GM10248 (cell line): ENCODE measurements around the gene ADCY4.

Source experiments
- CTCF ChIA-PET: fragments of 300-600 bp; sonication (Branson Sonifier 250); formaldehyde crosslinking; extraction: SDS; loops from one replicate; lab custom pipeline; 2021; ENCODE audit warnings: antibody characterized with exemption; lab: Yijun Ruan, JAX
- POLR2A ChIA-PET: fragments of 350-650 bp; sonication (Branson Sonifier 250); formaldehyde crosslinking; extraction: SDS; loops from one replicate; lab custom pipeline; 2020; ENCODE audit warnings: antibody characterized with exemption; lab: Yijun Ruan, JAX
- DNase-seq: peaks from one replicate; pipeline ENCODE4 v3.0.0; 2012; ENCODE audit errors: extremely low spot score
- TF ChIP-seq, protein P1 (sequence below): IDR thresholded peaks from 2 replicates; pipeline ENCODE4 v1.5.1; 2012; ENCODE audit warnings: mild to moderate bottlenecking, low read depth; ENCODE audit errors: extremely low read depth, missing control alignments, control extremely low read depth

The ADCY4 gene

DNA sequence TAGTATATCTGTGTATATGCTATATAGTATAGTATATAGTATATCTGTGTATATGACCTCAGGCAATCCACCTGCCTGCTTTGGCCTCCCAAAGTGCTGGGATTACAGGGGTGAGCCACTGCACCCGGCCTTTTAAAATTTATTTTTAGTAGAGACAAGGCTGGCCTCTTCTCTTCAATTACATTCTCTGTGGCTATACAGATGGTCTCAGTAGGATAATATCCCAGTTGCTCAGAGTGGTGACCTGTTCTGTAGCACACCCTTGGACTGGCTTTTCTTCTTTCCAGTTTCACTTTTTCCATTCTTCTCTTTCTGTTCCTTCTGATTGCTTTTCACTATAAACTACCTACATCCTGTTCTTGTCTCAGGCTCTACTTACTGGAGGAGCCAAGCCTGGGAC, 30.0 kb upstream of the ADCY4 start:
- ChIA-PET POLR2A (no interaction called here), CTCF (interaction anchor here (0.7 to 2.3 kb wide), 11 partner anchors 14 to 72 kb away, joined by 3 to 53 read pairs (median 6); partner anchors contain the start of genes CBLN3, CIDEB, DHRS1 and KHNYN)
- no peak for DNase-seq
- TF ChIP-seq, protein P1, sequence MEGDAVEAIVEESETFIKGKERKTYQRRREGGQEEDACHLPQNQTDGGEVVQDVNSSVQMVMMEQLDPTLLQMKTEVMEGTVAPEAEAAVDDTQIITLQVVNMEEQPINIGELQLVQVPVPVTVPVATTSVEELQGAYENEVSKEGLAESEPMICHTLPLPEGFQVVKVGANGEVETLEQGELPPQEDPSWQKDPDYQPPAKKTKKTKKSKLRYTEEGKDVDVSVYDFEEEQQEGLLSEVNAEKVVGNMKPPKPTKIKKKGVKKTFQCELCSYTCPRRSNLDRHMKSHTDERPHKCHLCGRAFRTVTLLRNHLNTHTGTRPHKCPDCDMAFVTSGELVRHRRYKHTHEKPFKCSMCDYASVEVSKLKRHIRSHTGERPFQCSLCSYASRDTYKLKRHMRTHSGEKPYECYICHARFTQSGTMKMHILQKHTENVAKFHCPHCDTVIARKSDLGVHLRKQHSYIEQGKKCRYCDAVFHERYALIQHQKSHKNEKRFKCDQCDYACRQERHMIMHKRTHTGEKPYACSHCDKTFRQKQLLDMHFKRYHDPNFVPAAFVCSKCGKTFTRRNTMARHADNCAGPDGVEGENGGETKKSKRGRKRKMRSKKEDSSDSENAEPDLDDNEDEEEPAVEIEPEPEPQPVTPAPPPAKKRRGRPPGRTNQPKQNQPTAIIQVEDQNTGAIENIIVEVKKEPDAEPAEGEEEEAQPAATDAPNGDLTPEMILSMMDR: no peak

DNA sequence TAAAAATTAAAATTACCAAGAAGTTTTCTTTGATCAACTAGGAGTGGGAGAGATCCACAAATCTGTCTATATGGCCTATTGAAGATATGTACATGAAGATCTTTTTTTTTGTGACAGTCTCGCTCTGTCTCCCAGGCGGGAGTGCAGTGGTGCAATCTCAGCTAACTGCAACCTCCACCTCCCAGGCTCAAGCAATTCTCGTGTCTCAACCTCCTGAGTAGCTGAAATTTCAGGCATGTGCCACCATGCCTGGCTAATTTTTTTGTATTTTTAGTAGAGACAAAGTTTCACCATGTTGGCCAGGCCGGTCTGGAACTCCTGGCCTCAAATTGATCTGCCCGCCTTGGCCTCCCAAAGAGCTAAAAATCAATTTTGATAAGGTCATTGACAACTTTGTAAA, 28.5 kb upstream of the ADCY4 start:
- ChIA-PET POLR2A (no interaction called here), CTCF (interaction anchor here (1.2 to 5.8 kb wide), 5 partner anchors 15 to 73 kb away, joined by 4 to 31 read pairs (median 12); no protein-coding TSS in a partner anchor)
- no peak for DNase-seq
- TF ChIP-seq, protein P1: no peak

DNA sequence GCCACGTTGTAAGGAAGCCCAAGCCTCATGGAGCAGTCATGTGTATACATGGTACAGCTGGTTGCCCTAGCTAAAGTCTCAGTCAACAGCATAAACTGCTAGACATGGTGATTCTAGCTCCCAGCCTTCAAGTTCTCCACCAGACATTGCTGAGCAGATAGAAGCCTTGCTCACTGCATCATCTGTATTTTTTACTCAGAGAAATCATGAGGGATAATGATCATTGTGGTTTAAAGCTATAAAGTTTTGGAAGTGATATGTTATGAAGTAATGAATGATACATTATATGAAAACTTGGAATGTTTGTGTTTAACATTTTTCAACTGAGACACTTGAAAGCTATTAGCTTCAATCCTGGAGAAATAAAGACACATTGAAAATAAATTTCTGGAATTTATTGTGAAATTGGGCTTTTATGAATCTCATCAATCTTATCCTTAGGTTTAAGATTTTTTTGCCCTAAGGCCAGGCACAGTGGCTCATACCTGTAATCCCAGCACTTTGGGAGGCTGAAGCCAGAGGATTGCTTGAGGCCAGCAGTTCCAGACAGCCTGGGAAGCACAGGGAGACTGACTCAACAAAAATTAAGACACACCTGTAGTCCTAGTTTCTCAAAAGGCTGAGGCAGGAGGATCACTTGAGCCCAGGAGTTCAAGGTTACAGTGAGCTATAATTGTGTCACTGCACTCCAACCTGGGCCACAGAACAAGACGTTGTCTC, 27.5 kb upstream of the ADCY4 start:
- CTCF ChIA-PET: interaction anchor here (0.6 to 5.8 kb wide), 16 partner anchors 10 to 147 kb away, joined by 3 to 31 read pairs (median 6); partner anchors contain the start of genes CBLN3, CIDEB, KHNYN and MDP1
- POLR2A ChIA-PET: no interaction called here
- TF ChIP-seq, protein P1: no peak
- no peak for DNase-seq

DNA sequence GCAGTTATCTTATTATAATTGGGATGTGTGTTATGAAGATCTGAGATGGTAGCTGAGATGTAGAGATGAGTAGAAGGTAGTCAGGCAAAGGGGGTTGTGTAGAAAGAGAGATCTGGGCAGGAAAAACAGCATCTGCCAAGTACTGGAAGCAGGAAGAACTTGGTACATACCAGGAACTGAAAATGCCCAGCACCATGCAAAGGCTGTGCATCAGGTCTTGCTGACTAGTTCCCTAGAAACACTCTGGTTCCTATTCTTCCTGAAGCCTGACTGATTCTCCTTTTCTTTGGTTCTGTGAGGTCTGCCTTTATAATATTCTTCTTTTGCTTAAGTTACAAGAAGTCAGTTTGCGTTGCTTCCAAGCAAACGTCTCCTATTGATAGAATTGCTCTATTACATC, 26.5 kb upstream of the ADCY4 start:
- POLR2A ChIA-PET: no interaction called here
- CTCF ChIA-PET: interaction anchor here (0.7 to 5.8 kb wide), 13 partner anchors 12 to 75 kb away, joined by 3 to 31 read pairs (median 6); partner anchors contain the start of genes CBLN3, CIDEB and KHNYN
- TF ChIP-seq, protein P1: no peak
- no peak for DNase-seq

DNA sequence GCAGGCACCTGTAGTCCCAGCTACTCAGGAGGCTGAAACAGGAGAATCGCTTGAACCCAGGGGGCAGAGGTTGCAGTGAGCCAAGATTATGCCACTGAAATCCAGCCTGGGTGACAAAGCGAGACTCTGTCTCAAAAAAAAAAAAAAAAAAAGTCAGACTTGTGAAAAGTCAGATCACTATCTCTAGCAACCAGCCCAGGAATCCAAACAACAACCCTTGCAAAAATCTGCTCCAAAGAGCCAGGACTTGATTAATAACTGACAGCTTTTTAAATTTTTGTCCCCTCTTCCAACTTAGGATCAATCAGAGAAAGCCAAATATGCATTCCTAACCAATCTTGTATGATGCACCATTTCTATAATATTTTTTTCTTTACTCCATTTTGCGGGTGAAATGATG, 25.4 kb upstream of the ADCY4 start:
- DNase-seq: no peak
- ChIA-PET CTCF (interaction anchor here (0.8 to 5.8 kb wide), 6 partner anchors 15 to 71 kb away, joined by 3 to 31 read pairs (median 6); partner anchors contain the start of gene CIDEB), POLR2A (no interaction called here)
- TF ChIP-seq, protein P1: no peak

DNA sequence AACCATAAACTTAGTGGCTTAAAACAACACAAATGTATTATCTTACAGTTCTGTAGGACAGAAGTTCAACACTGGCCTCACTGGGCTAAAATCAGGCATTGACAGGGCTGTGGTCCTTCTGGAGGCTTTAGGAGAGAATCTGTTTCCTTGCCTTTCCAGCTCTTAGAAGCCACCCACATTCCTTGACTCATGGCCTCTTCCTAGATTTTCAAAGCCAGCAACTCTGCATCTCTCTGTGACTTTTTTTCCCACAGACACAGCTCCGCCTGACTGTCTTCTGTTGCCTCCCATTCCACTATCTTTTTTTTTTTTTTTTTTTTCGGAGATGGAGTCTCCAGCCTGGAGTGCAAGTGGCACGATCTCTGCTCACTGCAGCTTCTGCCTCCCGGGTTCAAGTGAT, 21.3 kb upstream of the ADCY4 start:
- TF ChIP-seq, protein P1: no peak
- POLR2A ChIA-PET: no interaction called here
- DNase-seq: no peak
- CTCF ChIA-PET: interaction anchor here (1.2 to 1.7 kb wide), 2 partner anchors 11 to 23 kb away, joined by 3 to 5 read pairs; no protein-coding TSS in a partner anchor
